Bronchial epithelial cell (primary cell): Measurements from ENCODE around the gene TRIM23. TPM values are rescaled to one million over a fixed set of nuclear protein-coding genes. Genes with fewer than 3 reads are reported as not detected.
"Not testable (repeated sequence)": the region's sequence is repeated elsewhere in the genome, so short reads cannot be mapped to it uniquely, and the experiment has no call there.

ENCODE experiments used
- DNase-seq: peaks from one replicate; pipeline ENCODE4 v3.0.0-alpha.2; 2010; ENCODE audit warnings: low read depth
- FAIRE-seq: peaks from 2 replicates; lab custom pipeline; 2011; peaks lifted over from hg19 to GRCh38; lab: Jason Lieb, UNC
- H3K27me3 ChIP-seq: 2 replicates; pipeline ENCODE4 v1.5.1; 2011; ENCODE audit warnings: low read length; ENCODE audit not compliant: control insufficient read depth, insufficient read depth
- H3K36me3 ChIP-seq: 2 replicates; pipeline ENCODE4 v1.5.1; 2011; ENCODE audit warnings: low read length; ENCODE audit not compliant: control insufficient read depth, insufficient read depth
- H3K4me3 ChIP-seq: 2 replicates; pipeline ENCODE4 v1.5.1; 2011; ENCODE audit warnings: mild to moderate bottlenecking, low read depth, low read length, control low read depth
- total RNA-seq: library from RNA; depleted of rRNA; stranded (reverse); fragments of >200 nt; gene quantifications from 2 replicates; pipeline ENCODE4 v1.2.1, GENCODE V29; 2014
- TF ChIP-seq, protein P1 (sequence below): IDR thresholded peaks from 2 replicates; pipeline ENCODE4 v1.5.1; 2011; ENCODE audit warnings: mild to moderate bottlenecking, moderate library complexity, low read length, control low read depth, inconsistent platforms; ENCODE audit not compliant: insufficient read depth, severe bottlenecking

The TRIM23 gene
- total RNA-seq, 1 donor from 2014 or later: 20.5 TPM

- TF ChIP-seq, protein P1, sequence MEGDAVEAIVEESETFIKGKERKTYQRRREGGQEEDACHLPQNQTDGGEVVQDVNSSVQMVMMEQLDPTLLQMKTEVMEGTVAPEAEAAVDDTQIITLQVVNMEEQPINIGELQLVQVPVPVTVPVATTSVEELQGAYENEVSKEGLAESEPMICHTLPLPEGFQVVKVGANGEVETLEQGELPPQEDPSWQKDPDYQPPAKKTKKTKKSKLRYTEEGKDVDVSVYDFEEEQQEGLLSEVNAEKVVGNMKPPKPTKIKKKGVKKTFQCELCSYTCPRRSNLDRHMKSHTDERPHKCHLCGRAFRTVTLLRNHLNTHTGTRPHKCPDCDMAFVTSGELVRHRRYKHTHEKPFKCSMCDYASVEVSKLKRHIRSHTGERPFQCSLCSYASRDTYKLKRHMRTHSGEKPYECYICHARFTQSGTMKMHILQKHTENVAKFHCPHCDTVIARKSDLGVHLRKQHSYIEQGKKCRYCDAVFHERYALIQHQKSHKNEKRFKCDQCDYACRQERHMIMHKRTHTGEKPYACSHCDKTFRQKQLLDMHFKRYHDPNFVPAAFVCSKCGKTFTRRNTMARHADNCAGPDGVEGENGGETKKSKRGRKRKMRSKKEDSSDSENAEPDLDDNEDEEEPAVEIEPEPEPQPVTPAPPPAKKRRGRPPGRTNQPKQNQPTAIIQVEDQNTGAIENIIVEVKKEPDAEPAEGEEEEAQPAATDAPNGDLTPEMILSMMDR: no peak
- Histone ChIP-seq H3K4me3 (peak within 1 kb of the TSS; percentile 98), H3K36me3 (peaks cover 2% of the 10 kb centered on the region), H3K27me3 (no peaks in the 10 kb centered on the region)
- no peak for FAIRE-seq
- DNase-seq: peak; percentile 82
Measured at GRCh38 chr5:65624571-65625555, 730 bp upstream of the TRIM23 start, which contains the start of the genes SHLD3 and TRAPPC13. SHLD3 (plus strand) TSS chr5:65625027; CDS start chr5:65629588, 4,561 bp downstream. TRAPPC13 (plus strand) TSS chr5:65625027; CDS start chr5:65625061, 34 bp downstream.

GRCh38 chr5:65623482-65623881 is 651 bp downstream of the TRIM23 start:
- H3K4me3 ChIP-seq: peak overlapping the region; percentile 98
- TF ChIP-seq, protein P1: no peak
- H3K36me3 ChIP-seq: no peaks in the 10 kb centered on the region
- FAIRE-seq (no peak), DNase-seq (no peak)
- no peaks in the 10 kb centered on the region for H3K27me3 ChIP-seq

- not testable (repeated sequence) for H3K4me3 ChIP-seq, H3K36me3 ChIP-seq, DNase-seq, FAIRE-seq, H3K27me3 ChIP-seq
Measured at GRCh38 chr5:65621961-65622360, 2.2 kb downstream of the TRIM23 start.

DNA sequence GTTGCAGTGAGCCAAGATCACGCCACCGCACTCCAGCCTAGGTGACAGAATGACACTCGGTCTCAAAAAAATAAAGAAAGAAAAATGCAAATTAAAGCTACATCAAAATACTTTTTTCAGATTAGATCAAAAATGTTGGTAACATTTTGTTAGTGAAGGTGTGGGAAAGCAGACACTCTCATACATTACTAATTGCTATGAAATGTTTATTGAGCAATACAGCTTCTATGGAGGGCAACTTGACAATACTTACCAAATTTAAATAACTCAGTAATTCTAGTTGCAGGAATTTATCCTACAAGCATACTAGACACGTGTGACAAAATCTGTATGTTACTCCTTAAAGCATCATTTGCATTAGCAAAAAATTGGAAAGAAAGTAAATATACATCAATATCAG is 4.1 kb downstream of the TRIM23 start:
- Histone ChIP-seq H3K36me3 (no peaks in the 10 kb centered on the region), H3K4me3 (no peak overlapping the region), H3K27me3 (no peaks in the 10 kb centered on the region)
- peak; percentile 63 for DNase-seq
- TF ChIP-seq, protein P1: no peak
- FAIRE-seq: no peak

DNA sequence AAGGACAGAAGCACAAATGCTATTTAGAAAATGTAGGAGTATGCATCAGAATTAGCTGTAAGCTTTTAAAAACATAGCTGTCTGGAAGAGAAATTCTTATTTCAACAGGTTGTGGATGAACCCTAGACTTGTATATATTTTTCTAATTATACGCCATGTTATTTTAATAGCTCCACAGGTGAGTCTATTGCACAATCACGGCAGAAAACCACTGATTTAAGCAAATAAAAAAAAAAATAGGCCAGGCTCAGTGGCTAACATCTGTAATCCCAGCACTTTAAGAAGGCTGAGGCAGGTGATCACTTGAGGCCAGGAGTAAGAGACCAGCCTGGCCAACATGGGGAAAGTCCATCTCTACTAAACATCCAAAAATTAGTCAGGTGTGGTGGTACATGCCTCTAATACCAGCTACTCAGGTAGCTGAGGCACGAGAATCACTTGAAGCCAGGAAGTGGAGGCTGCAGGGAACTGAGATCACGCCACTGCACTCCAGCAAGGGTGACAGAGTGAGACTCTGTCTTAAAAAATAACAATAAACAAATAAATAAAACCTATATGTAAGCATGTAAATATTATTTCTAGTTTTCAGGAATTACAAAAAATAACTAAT is 11.7 kb downstream of the TRIM23 start:
- DNase-seq (peak; percentile 15), FAIRE-seq (no peak)
- Histone ChIP-seq H3K27me3 (no peaks in the 10 kb centered on the region), H3K36me3 (no peaks in the 10 kb centered on the region), H3K4me3 (no peak overlapping the region)
- TF ChIP-seq, protein P1: no peak

- no peaks in the 10 kb centered on the region for H3K36me3 ChIP-seq
- no peaks in the 10 kb centered on the region for H3K27me3 ChIP-seq
- H3K4me3 ChIP-seq: no peak overlapping the region
- TF ChIP-seq, protein P1: no peak
- FAIRE-seq (no peak), DNase-seq (peak; percentile 94)
Measured at GRCh38 chr5:65611524-65611923, 12.6 kb downstream of the TRIM23 start.

DNA sequence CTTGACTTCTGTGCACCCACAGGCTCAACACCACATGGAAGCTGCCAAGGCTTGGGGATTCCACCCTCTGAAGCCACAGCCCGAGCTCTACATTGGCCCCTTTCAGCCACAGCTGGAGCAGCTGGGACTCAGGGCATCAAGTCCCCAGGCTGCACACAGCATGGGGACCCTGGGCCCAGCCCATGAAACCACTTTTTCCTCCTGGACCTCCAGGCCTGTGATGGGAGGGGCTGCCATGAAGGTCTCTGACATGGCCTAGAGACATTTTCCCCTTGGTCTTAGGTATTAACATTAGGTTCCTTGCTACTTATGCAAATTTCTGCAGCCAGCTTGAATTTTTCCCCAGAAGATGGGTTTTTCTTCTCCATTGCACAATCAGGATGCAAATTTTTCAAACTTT is 22.4 kb downstream of the TRIM23 start:
- not testable (repeated sequence) for DNase-seq, H3K4me3 ChIP-seq, H3K36me3 ChIP-seq, H3K27me3 ChIP-seq, FAIRE-seq
